Lower leg skin (tissue), 3 donors: ENCODE results near the gene RASSF3.

Experiments
- POLR2A ChIP-seq, 2 donors: fragments of 450-650 bp; IDR thresholded peaks; one replicate each; pipeline ENCODE4 v1.6.1; 2016 to 2017; ENCODE audit warnings: antibody characterized with exemption in 2 of 2, mild to moderate bottlenecking in 1 of 2, moderate library complexity in 1 of 2
- TF ChIP-seq, protein P1 (sequence below), 3 donors: fragments of 450-650 bp; IDR thresholded peaks; one replicate each; pipeline ENCODE4 v1.5.1; 2016; ENCODE audit warnings: antibody characterized with exemption in 3 of 3, mild to moderate bottlenecking in 3 of 3, moderate library complexity in 2 of 3

DNA sequence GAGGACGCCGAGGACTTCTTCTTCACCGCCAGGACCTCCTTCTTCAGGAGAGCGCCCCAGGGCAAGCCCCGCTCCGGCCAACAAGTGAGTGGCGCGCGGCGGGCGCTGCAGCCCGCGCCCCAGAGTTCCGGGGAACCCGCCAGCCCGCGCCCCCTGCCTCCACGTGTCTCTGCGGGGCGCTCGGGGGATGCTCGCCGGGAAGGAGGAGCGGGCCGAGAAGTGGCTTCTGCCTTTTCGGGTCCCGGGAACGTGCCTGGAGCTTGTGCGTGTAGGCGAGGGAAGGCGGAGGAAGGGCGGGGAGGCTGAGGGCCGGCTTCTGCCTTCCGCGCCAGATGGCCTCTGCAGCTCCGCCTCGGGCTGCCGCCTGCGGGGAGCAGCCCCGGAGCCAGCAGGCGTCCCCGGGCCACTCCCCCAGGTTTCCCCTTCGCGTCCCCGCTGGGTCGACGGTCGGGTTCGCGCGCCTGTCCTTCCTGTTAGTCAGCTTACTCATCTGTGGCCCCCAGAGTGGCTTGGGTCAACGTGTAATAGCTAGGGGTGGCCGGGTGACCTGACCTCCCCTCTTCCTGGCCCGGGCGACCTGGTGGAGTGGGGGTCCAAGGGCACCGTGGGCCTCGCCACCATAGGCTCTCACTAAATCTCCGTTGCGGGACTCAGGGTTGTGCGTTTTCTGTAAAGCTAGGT lies 505 bp downstream of the RASSF3 start:
- TF ChIP-seq, protein P1, sequence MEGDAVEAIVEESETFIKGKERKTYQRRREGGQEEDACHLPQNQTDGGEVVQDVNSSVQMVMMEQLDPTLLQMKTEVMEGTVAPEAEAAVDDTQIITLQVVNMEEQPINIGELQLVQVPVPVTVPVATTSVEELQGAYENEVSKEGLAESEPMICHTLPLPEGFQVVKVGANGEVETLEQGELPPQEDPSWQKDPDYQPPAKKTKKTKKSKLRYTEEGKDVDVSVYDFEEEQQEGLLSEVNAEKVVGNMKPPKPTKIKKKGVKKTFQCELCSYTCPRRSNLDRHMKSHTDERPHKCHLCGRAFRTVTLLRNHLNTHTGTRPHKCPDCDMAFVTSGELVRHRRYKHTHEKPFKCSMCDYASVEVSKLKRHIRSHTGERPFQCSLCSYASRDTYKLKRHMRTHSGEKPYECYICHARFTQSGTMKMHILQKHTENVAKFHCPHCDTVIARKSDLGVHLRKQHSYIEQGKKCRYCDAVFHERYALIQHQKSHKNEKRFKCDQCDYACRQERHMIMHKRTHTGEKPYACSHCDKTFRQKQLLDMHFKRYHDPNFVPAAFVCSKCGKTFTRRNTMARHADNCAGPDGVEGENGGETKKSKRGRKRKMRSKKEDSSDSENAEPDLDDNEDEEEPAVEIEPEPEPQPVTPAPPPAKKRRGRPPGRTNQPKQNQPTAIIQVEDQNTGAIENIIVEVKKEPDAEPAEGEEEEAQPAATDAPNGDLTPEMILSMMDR (IDR thresholded peaks at IDR 0.05), result no peak
- no peak for TF ChIP-seq POLR2A (IDR thresholded peaks at IDR 0.05)
